Measurements from ENCODE around the gene INSL3. TPM values are rescaled to one million over a fixed set of nuclear protein-coding genes. Genes with fewer than 3 reads are reported as not detected.

Gene INSL3
- total and polyA plus RNA-seq, 11 donors = 0.56 TPM; not detected in 10

GRCh38 chr19:17790059-17790780 lies 31.1 kb downstream of the INSL3 start:
- no peaks in the 10 kb centered on the region for H3K9me3 ChIP-seq
- peaks cover 0 to 17% (median 0%) of the 10 kb centered on the region in 12 donors for H3K4me1 ChIP-seq
- H3K36me3 ChIP-seq = no peaks in the 10 kb centered on the region
- WGBS, 4 donors = 66 to 74% (median 70%) methylated on average over 6 of the region's 6 CpGs
- DNase-seq (no peak), ATAC-seq (no peak)
- peaks cover 7 to 42% (median 20%) of the 10 kb centered on the region in 9 donors for H3K27me3 ChIP-seq
- intact Hi-C loops (cut with DNase I) = no loop called here
- no peak overlapping the region for H3K4me3 ChIP-seq
- no peak for TF ChIP-seq POLR2A (IDR thresholded peaks at IDR 0.05)
- TF ChIP-seq, protein P1, sequence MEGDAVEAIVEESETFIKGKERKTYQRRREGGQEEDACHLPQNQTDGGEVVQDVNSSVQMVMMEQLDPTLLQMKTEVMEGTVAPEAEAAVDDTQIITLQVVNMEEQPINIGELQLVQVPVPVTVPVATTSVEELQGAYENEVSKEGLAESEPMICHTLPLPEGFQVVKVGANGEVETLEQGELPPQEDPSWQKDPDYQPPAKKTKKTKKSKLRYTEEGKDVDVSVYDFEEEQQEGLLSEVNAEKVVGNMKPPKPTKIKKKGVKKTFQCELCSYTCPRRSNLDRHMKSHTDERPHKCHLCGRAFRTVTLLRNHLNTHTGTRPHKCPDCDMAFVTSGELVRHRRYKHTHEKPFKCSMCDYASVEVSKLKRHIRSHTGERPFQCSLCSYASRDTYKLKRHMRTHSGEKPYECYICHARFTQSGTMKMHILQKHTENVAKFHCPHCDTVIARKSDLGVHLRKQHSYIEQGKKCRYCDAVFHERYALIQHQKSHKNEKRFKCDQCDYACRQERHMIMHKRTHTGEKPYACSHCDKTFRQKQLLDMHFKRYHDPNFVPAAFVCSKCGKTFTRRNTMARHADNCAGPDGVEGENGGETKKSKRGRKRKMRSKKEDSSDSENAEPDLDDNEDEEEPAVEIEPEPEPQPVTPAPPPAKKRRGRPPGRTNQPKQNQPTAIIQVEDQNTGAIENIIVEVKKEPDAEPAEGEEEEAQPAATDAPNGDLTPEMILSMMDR (IDR thresholded peaks at IDR 0.05) = no peak
- no peak overlapping the region for H3K27ac ChIP-seq

- Histone ChIP-seq H3K9me3 (no peaks in the 10 kb centered on the region), H3K36me3 (no peaks in the 10 kb centered on the region), H3K4me3 (no peak overlapping the region), H3K27me3 (peaks cover 0 to 26% (median 4%) of the 10 kb centered on the region in 9 donors), H3K27ac (no peak overlapping the region), H3K4me1 (peaks cover 0 to 14% (median 0%) of the 10 kb centered on the region in 12 donors)
- ATAC-seq (no peak), DNase-seq (no peak)
- intact Hi-C loops (cut with DNase I) = loop anchor here in 4 of 10 donors (10.0 kb wide), 3 partner anchors 184 to 344 kb away; partner anchors contain the start of gene TMEM221 (in 2 of the 4)
- WGBS, 4 donors = 76 to 85% (median 82%) methylated on average over 2 of the region's 2 CpGs
- no peak for TF ChIP-seq POLR2A (IDR thresholded peaks at IDR 0.05)
- TF ChIP-seq, protein P1 (IDR thresholded peaks at IDR 0.05) = no peak
Observed at GRCh38 chr19:17788632-17789031, 32.7 kb downstream of the INSL3 start.

DNA sequence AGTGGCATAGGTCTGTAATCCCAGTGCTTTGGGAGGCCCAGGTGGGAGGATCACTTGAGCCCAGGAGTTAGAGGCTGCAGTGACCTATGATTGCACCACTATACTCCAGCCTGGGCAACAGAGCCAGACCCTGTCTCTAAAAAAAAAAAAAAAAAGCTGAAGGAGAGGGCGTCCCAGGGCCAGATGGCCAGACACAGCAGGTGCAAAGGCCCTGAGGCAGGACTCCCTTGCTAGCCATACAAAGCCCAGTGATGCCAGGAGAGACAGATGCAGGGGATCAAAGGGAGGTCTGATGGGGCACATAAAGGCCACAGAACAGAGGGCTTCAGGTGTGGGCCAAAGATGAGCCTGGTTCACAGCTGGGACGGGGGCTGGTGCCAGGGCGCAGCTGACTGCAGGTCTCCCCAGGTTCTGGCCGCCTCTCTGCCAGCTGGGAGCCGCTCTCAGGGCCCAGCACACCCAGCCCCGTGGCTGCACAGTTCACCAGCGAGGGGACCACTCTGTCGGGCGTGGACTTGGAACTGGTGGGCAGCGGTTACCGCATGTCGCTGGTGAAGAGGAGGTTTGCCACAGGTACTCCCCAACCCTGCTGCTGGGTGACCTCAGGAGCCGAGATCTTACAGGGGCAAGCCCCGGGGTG lies 33.9 kb downstream of the INSL3 start:
- intact Hi-C loops (cut with DNase I) = loop anchor here in 4 of 10 donors (10.0 kb wide), 3 partner anchors 183 to 343 kb away; partner anchors contain the start of gene TMEM221 (in 2 of the 4)
- 87 to 95% (median 93%) methylated on average over 14 of the region's 14 CpGs for WGBS, 4 donors

More for the DNA sequence above, 33.9 kb downstream of the INSL3 start:
- no peak for DNase-seq
- Histone ChIP-seq H3K4me1 (peaks cover 0 to 14% (median 0%) of the 10 kb centered on the region in 12 donors), H3K9me3 (no peaks in the 10 kb centered on the region), H3K27ac (no peak overlapping the region), H3K27me3 (peaks cover 0 to 16% (median 0%) of the 10 kb centered on the region in 9 donors), H3K36me3 (no peaks in the 10 kb centered on the region), H3K4me3 (no peak overlapping the region)
- TF ChIP-seq, protein P1 (IDR thresholded peaks at IDR 0.05) = no peak
- TF ChIP-seq POLR2A (IDR thresholded peaks at IDR 0.05) = no peak
- no peak for ATAC-seq
